Umbilical cord (tissue), 2 donors: Measurements from ENCODE around the gene EVPL. TPM values are rescaled to one million over a fixed set of nuclear protein-coding genes. Genes with fewer than 3 reads are reported as not detected.
"Not testable (repeated sequence)": the region's sequence is repeated elsewhere in the genome, so short reads cannot be mapped to it uniquely, and the experiment has no call there.

Source experiments
- DNase-seq: peaks from one replicate; pipeline ENCODE4 v3.0.0-alpha.2; 2015; ENCODE audit warnings: low spot score
- total RNA-seq: library from RNA; depleted of rRNA; stranded (reverse); fragments of >200 nt; gene quantifications from one replicate; pipeline ENCODE4 v1.2.3, GENCODE V29; 2014; ENCODE audit warnings: low replicate concordance; ENCODE audit not compliant: insufficient read depth

The EVPL gene
- total RNA-seq, 1 donor from 2014 or later, result 13.7 TPM

- DNase-seq, result no peak
Measured at GRCh38 chr17:75998327-75998795, 28.7 kb downstream of the EVPL start.

GRCh38 chr17:75996665-75997590 lies 30.2 kb downstream of the EVPL start:
- DNase-seq, result peak; percentile 69

- no peak for DNase-seq
Measured at GRCh38 chr17:75995385-75995925, 31.7 kb downstream of the EVPL start.

- no peak for DNase-seq
Measured at GRCh38 chr17:75994802-75995370, 32.2 kb downstream of the EVPL start.

- no peak for DNase-seq
Measured at GRCh38 chr17:75991396-75991795, 35.7 kb downstream of the EVPL start.

GRCh38 chr17:75987041-75987440 lies 40.1 kb downstream of the EVPL start:
- DNase-seq, result no peak

GRCh38 chr17:75985986-75986385 lies 41.1 kb downstream of the EVPL start:
- DNase-seq, result no peak

GRCh38 chr17:75983501-75984181 lies 43.5 kb downstream of the EVPL start:
- no peak for DNase-seq

GRCh38 chr17:75981019-75981615 lies 46.0 kb downstream of the EVPL start:
- DNase-seq, result no peak

- no peak for DNase-seq
Measured at GRCh38 chr17:75980188-75981018, 46.7 kb downstream of the EVPL start.

- DNase-seq, result no peak
Measured at GRCh38 chr17:75979705-75980187, 47.4 kb downstream of the EVPL start.

GRCh38 chr17:75978938-75979704 lies 48.0 kb downstream of the EVPL start, which contains the start of the genes ACOX1 and TEN1:
Gene ACOX1 (minus strand): TSS chr17:75979166. CDS start chr17:75979073, 93 bp downstream.
Gene TEN1 (plus strand): TSS chr17:75979240. CDS start chr17:75986193, 6,953 bp downstream.
- DNase-seq, result peak; percentile 99

- DNase-seq, result no peak
Measured at GRCh38 chr17:75976175-75976848, 50.8 kb downstream of the EVPL start.

GRCh38 chr17:75975757-75976174 lies 51.3 kb downstream of the EVPL start:
- no peak for DNase-seq

GRCh38 chr17:75975187-75975586 lies 51.9 kb downstream of the EVPL start:
- not testable (repeated sequence) for DNase-seq

- DNase-seq, result no peak
Measured at GRCh38 chr17:75970626-75971025, 56.5 kb downstream of the EVPL start.

- no peak for DNase-seq
Measured at GRCh38 chr17:75970011-75970523, 57.0 kb downstream of the EVPL start.

- not testable (repeated sequence) for DNase-seq
Measured at GRCh38 chr17:75969044-75969443, 58.1 kb downstream of the EVPL start.

- no peak for DNase-seq
Measured at GRCh38 chr17:75965468-75965867, 61.6 kb downstream of the EVPL start.
